ENCODE data around the gene S100A13.

S100A13 gene

DNA sequence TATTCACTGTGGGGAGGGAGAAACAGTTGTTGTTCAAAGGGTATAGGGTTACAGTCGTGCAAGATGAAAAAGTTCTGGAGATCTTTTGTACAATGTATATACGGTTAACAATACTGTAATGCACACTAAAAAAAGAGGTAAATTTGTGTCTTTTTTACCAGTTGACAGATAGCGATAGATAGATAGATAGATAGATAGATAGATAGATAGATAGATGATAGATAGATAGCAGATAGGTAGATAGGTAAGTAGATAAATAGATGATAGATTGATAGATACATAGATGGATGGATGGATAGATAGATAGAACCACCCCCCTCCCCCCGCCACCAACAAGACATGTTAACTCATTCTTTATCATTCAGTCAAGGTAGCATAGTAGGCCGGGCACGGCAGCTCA is 24.6 kb downstream of the S100A13 start:
- Histone ChIP-seq H3K27ac (ENCODE audit: poor library complexity, severe bottlenecking) (no peak overlapping the region), H3K27me3 (ENCODE audit: insufficient read depth, poor library complexity, severe bottlenecking) (no peaks in the 10 kb centered on the region), H3K4me1 (ENCODE audit: insufficient read depth, poor library complexity, severe bottlenecking) (peaks cover under 1% of the 10 kb centered on the region), H3K9me3 (ENCODE audit: severe bottlenecking) (no peaks in the 10 kb centered on the region), H3K4me3 (ENCODE audit: severe bottlenecking) (no peak overlapping the region), H3K36me3 (ENCODE audit: low read depth) (peaks cover 61% of the 10 kb centered on the region)
- TF ChIP-seq, protein P1, sequence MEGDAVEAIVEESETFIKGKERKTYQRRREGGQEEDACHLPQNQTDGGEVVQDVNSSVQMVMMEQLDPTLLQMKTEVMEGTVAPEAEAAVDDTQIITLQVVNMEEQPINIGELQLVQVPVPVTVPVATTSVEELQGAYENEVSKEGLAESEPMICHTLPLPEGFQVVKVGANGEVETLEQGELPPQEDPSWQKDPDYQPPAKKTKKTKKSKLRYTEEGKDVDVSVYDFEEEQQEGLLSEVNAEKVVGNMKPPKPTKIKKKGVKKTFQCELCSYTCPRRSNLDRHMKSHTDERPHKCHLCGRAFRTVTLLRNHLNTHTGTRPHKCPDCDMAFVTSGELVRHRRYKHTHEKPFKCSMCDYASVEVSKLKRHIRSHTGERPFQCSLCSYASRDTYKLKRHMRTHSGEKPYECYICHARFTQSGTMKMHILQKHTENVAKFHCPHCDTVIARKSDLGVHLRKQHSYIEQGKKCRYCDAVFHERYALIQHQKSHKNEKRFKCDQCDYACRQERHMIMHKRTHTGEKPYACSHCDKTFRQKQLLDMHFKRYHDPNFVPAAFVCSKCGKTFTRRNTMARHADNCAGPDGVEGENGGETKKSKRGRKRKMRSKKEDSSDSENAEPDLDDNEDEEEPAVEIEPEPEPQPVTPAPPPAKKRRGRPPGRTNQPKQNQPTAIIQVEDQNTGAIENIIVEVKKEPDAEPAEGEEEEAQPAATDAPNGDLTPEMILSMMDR (IDR thresholded peaks at IDR 0.05; ENCODE audit: poor library complexity, severe bottlenecking) = no peak
- ATAC-seq (ENCODE audit: low read depth) (no peak), DNase-seq (ENCODE audit: low spot score) (no peak)

DNA sequence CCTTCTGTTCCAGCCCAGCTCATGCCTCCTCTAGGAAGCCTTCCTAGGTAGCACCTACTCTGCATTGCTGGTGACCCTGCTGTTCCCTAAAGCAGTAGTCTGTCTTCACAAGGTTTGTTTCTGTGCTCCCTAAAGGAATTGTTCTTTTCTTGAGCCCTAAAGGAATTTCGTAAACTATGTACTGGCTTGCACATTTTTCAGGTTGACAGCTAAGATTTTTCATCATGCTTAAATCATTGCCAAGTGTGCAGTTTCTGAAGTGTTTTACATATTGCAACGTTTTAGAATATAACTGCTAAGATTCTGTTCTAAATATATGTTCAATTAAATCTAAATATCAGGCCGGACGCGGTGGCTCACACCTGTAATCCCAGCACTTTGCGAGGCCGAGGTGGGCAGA is 27.5 kb downstream of the S100A13 start:
- DNase-seq (ENCODE audit: low spot score) (no peak), ATAC-seq (ENCODE audit: low read depth) (no peak)
- Histone ChIP-seq H3K36me3 (ENCODE audit: low read depth) (peaks cover 34% of the 10 kb centered on the region), H3K4me3 (ENCODE audit: severe bottlenecking) (no peak overlapping the region), H3K4me1 (ENCODE audit: insufficient read depth, poor library complexity, severe bottlenecking) (no peaks in the 10 kb centered on the region), H3K9me3 (ENCODE audit: severe bottlenecking) (no peaks in the 10 kb centered on the region), H3K27me3 (ENCODE audit: insufficient read depth, poor library complexity, severe bottlenecking) (no peaks in the 10 kb centered on the region), H3K27ac (ENCODE audit: poor library complexity, severe bottlenecking) (no peak overlapping the region)
- TF ChIP-seq, protein P1 (IDR thresholded peaks at IDR 0.05; ENCODE audit: poor library complexity, severe bottlenecking) = no peak

DNA sequence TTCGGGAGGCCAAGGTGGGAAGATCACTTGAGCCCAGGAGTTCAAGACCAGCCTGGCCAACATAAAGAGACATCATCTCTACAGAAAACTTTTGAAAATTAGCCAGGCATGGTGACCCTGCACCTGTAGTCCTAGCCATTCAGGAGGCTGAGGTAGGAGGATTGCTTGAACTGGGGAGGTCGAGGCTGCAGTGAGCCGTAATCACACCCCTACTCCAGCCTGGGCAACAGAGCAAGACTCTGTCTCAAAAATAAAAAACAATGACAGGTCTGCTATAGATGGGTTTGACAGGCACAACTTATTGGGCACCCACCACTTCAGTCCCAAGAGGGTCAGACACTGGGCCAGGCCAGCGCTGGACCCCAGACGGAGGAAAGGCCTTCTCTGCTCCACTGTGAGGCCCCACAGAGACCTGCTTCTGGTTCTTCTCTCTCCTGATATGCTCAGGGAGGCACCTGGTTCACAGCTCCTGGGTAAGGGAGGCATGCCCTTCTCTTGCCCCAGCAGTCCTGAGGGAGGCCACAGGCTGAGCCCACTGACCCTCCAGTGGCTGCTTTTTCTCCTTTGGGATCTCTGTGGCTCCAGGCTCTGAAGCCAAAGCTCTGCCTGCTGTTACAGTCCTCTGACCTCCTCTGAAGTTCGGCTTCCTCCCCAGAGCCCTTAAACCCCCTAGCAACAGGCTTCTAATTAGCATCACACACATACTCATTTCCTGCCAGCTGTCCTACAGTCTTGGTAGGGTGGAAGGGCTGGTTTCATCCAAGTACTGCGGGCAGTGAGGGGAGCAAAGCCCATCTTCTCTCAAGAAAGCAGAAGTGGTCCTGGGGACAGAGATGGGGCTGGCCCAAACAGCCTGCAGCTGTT is 28.8 kb downstream of the S100A13 start:
- Histone ChIP-seq H3K4me1 (ENCODE audit: insufficient read depth, poor library complexity, severe bottlenecking) (no peaks in the 10 kb centered on the region), H3K9me3 (ENCODE audit: severe bottlenecking) (no peaks in the 10 kb centered on the region), H3K27me3 (ENCODE audit: insufficient read depth, poor library complexity, severe bottlenecking) (no peaks in the 10 kb centered on the region), H3K4me3 (ENCODE audit: severe bottlenecking) (no peak overlapping the region), H3K36me3 (ENCODE audit: low read depth) (peaks cover 24% of the 10 kb centered on the region), H3K27ac (ENCODE audit: poor library complexity, severe bottlenecking) (no peak overlapping the region)
- TF ChIP-seq, protein P1 (IDR thresholded peaks at IDR 0.05; ENCODE audit: poor library complexity, severe bottlenecking) = no peak
- ATAC-seq (ENCODE audit: low read depth) (peak; percentile 50), DNase-seq (ENCODE audit: low spot score) (no peak)

DNA sequence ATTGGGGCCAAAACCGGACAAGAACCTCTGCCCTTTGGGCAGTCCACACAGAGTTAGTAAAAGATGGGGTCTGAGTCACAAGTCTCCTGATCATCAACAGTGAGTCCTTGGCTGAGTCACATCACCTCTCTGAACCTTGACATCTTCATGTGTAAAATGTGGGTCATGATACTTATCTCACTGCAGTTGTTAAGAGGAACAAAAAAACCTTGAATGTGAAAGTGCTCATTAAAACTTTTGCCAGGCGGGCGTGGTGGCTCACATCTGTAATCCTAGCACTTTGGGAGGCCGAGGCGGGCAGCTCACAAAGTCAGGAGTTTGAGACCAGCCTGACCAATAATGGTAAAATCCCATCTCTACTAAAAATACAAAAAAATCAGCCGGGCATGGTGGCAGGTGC is 30.1 kb downstream of the S100A13 start:
- Histone ChIP-seq H3K4me1 (ENCODE audit: insufficient read depth, poor library complexity, severe bottlenecking) (no peaks in the 10 kb centered on the region), H3K9me3 (ENCODE audit: severe bottlenecking) (no peaks in the 10 kb centered on the region), H3K27ac (ENCODE audit: poor library complexity, severe bottlenecking) (no peak overlapping the region), H3K27me3 (ENCODE audit: insufficient read depth, poor library complexity, severe bottlenecking) (no peaks in the 10 kb centered on the region), H3K36me3 (ENCODE audit: low read depth) (peaks cover 15% of the 10 kb centered on the region), H3K4me3 (ENCODE audit: severe bottlenecking) (no peak overlapping the region)
- peak; percentile 57 for ATAC-seq (ENCODE audit: low read depth)
- no peak for DNase-seq (ENCODE audit: low spot score)
- TF ChIP-seq, protein P1 (IDR thresholded peaks at IDR 0.05; ENCODE audit: poor library complexity, severe bottlenecking) = no peak

DNA sequence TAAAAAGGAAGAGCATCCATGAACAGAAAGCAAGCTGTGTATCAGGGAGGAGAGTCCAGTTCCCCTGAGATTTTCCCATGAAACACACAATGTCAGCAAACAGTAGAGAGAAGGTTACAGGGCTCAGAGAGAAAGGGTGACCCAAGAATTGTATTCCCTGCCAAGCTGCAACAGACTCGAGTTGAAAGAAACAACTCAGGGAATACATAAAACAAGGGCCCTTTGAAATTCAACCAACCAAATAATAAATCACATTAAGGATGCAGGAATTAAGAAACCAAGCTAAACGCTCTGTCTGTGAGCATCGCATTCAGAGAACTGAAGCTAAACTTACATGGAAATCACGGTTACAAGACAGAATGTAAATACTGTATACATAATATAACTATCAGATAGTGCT is 34.6 kb downstream of the S100A13 start:
- H3K9me3 ChIP-seq (ENCODE audit: severe bottlenecking) = no peaks in the 10 kb centered on the region
- ATAC-seq (ENCODE audit: low read depth) = no peak
- no peak for DNase-seq (ENCODE audit: low spot score)
- no peaks in the 10 kb centered on the region for H3K27me3 ChIP-seq (ENCODE audit: insufficient read depth, poor library complexity, severe bottlenecking)
- H3K27ac ChIP-seq (ENCODE audit: poor library complexity, severe bottlenecking) = no peak overlapping the region
- no peak overlapping the region for H3K4me3 ChIP-seq (ENCODE audit: severe bottlenecking)
- no peaks in the 10 kb centered on the region for H3K36me3 ChIP-seq (ENCODE audit: low read depth)
- TF ChIP-seq, protein P1 (IDR thresholded peaks at IDR 0.05; ENCODE audit: poor library complexity, severe bottlenecking) = no peak
- H3K4me1 ChIP-seq (ENCODE audit: insufficient read depth, poor library complexity, severe bottlenecking) = no peaks in the 10 kb centered on the region

All from RWPE2 (cell line).